Measurements from ENCODE around the gene LBR.

- TF ChIP-seq CTCF (IDR thresholded peaks at IDR 0.05) (no peak), POLR2A (IDR thresholded peaks at IDR 0.05) (no peak), EP300 (IDR thresholded peaks at IDR 0.05) (no peak)
Observed at GRCh38 chr1:225458222-225458631, 30.4 kb upstream of the LBR start.

All from ovary (tissue), 3 donors.